GM12878 (cell line): Measurements from ENCODE around the gene CCNY.

Experiments used
- CHD2 ChIP-seq: IDR thresholded peaks from 2 replicates; pipeline ENCODE4 v1.6.1; 2011; ENCODE audit warnings: low read depth, low read length, improper control_type of control experiment, borderline replicate concordance
- CTCF ChIP-seq, 3 experiments: IDR thresholded peaks in 2 of 3; conservative IDR thresholded peaks in 1 of 3; 2 replicates each; pipeline ENCODE4 v1.5.1; 2011; ENCODE audit warnings: low read depth in 3 of 3, low read length in 3 of 3, mild to moderate bottlenecking in 3 of 3, control low read depth in 2 of 3, moderate library complexity in 2 of 3, inconsistent platforms in 1 of 3, mixed read lengths in 1 of 3; ENCODE audit not compliant: control insufficient read depth in 2 of 3, insufficient read depth in 1 of 3; ENCODE audit errors: extremely low read depth in 1 of 3
- CUX1 ChIP-seq: IDR thresholded peaks from 2 replicates; pipeline ENCODE4 v1.6.1; 2012; ENCODE audit warnings: improper control_type of control experiment, low read depth, low read length; ENCODE audit not compliant: insufficient replicate concordance
- MAX ChIP-seq: IDR thresholded peaks from 2 replicates; pipeline ENCODE4 v1.6.1; 2012; ENCODE audit warnings: low read depth, low read length, improper control_type of control experiment
- POLR2A ChIP-seq: IDR thresholded peaks from 2 replicates; pipeline ENCODE4 v1.6.1; 2011; ENCODE audit warnings: low read depth, mild to moderate bottlenecking, low read length
- POLR2AphosphoS5 ChIP-seq: IDR thresholded peaks from 2 replicates; pipeline ENCODE4 v1.6.1; 2011; ENCODE audit warnings: mild to moderate bottlenecking, low read length, inconsistent platforms
- SREBF1 ChIP-seq: IDR thresholded peaks from 2 replicates; pipeline ENCODE4 v1.6.1; 2012; ENCODE audit warnings: mild to moderate bottlenecking, low read length
- TF ChIP-seq, protein P1 (sequence below): IDR thresholded peaks from 2 replicates; pipeline ENCODE4 v1.6.1; 2011; ENCODE audit warnings: low read depth, mild to moderate bottlenecking, low read length, moderate library complexity, borderline replicate concordance; ENCODE audit errors: extremely low read depth

GRCh38 chr10:35349389-35349915 is 13.1 kb downstream of the CCNY start:
- TF ChIP-seq CHD2 (no peak), MAX (no peak), CUX1 (no peak), CTCF (IDR thresholded peaks at IDR 0.05 in 2 of 3, conservative IDR thresholded peaks at IDR 0.05 in 1 of 3; ENCODE audit: control insufficient read depth in 2 of 3, extremely low read depth in 1 of 3, insufficient read depth in 1 of 3, low read depth in 3 of 3, low read length in 3 of 3) (no peak), POLR2A (no peak), POLR2AphosphoS5 (no peak), SREBF1 (no peak)
- TF ChIP-seq, protein P1, sequence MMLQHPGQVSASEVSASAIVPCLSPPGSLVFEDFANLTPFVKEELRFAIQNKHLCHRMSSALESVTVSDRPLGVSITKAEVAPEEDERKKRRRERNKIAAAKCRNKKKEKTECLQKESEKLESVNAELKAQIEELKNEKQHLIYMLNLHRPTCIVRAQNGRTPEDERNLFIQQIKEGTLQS: no peak
